ENCODE results near the gene CDC42EP2. TPM values are rescaled to one million over a fixed set of nuclear protein-coding genes. Genes with fewer than 3 reads are reported as not detected.
A peak's percentile ranks its signal among the peaks of the same experiment; 100 is the strongest.

CDC42EP2 gene
- total RNA-seq, 1 experiment from 2014 or later: 11.9 TPM

DNA sequence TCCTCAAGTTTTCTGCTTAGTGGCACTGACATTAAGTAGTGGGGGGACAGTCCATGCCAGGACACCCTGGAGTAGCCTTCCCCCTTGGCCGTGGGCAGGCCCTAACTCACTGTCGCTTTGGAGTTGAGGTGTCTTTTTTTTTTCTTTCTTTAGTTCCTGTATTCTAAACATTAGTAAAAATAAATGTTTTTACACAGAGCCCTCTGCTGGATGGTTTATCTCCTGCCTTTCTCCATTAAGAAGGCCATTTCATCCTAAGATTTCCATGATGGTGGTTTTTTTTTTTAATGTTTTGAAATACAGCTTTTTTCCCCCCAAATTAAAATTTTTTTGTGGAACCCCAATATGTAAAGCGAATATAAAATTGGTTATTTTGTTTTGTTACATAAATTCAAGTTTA lies 38.1 kb downstream of the CDC42EP2 start:
- Mint-ChIP-seq H3K9me3 (no peaks in the 10 kb centered on the region; a peak in 1 of 5 replicates), H3K4me3 (no peak overlapping the region), H3K36me3 (ENCODE audit: insufficient read depth in 1 of 3, low read depth in 3 of 3) (peaks cover 17 to 48% (median 43%) of the 10 kb centered on the region in 3 experiments; a peak in 6 of 7 replicates), H3K27ac (0 out of 7 replicates have a peak overlapping the region, but pooled peaks of 1 of the 3 experiments have one; percentile 9), H3K4me1 (peaks cover 10 to 12% of the 10 kb centered on the region in 2 experiments), H3K27me3 (ENCODE audit: low read depth) (peaks cover 27% of the 10 kb centered on the region)
- H4K5ac ChIP-seq (ENCODE audit: insufficient read length, low read depth, low read length): no peak overlapping the region
- H4K20me1 ChIP-seq (ENCODE audit: control insufficient read depth, insufficient read depth, insufficient read length): no peaks in the 10 kb centered on the region
- H3T11ph ChIP-seq (ENCODE audit: low read length): no peak overlapping the region
- no peak overlapping the region for H3K14ac ChIP-seq (ENCODE audit: insufficient read depth, low read length)
- H3K23ac ChIP-seq (ENCODE audit: insufficient read length, low read depth, low read length): no peak overlapping the region
- no peak overlapping the region for H2BK120ac ChIP-seq (ENCODE audit: low read depth, low read length, poor library complexity, severe bottlenecking)
- H4K8ac ChIP-seq (replicated peaks; ENCODE audit: insufficient read length, low read depth, low read length): no peak overlapping the region
- no peak overlapping the region for H2AFZ ChIP-seq (ENCODE audit: low read length)
- TF ChIP-seq, protein P1, sequence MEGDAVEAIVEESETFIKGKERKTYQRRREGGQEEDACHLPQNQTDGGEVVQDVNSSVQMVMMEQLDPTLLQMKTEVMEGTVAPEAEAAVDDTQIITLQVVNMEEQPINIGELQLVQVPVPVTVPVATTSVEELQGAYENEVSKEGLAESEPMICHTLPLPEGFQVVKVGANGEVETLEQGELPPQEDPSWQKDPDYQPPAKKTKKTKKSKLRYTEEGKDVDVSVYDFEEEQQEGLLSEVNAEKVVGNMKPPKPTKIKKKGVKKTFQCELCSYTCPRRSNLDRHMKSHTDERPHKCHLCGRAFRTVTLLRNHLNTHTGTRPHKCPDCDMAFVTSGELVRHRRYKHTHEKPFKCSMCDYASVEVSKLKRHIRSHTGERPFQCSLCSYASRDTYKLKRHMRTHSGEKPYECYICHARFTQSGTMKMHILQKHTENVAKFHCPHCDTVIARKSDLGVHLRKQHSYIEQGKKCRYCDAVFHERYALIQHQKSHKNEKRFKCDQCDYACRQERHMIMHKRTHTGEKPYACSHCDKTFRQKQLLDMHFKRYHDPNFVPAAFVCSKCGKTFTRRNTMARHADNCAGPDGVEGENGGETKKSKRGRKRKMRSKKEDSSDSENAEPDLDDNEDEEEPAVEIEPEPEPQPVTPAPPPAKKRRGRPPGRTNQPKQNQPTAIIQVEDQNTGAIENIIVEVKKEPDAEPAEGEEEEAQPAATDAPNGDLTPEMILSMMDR (conservative IDR thresholded peaks at IDR 0.05): peak; percentile 46
- H3K9me3 ChIP-seq (ENCODE audit: control insufficient read depth, low read depth, low read length): no peaks in the 10 kb centered on the region
- no peak overlapping the region for H2AK5ac ChIP-seq (ENCODE audit: insufficient read length, low read length)
- WGBS (ENCODE audit: extremely low coverage, insufficient read length, low lambda C conversion rate): no CpG with 5 or more reads among the region's 3 CpGs
- H2BK20ac ChIP-seq (ENCODE audit: low read depth, low read length, poor library complexity, severe bottlenecking): no peak overlapping the region
- H3K9ac ChIP-seq (ENCODE audit: extremely low read depth, insufficient read length, low read length): no peak overlapping the region
- no peak for DNase-seq
- no peaks in the 10 kb centered on the region for H3K79me2 ChIP-seq (ENCODE audit: insufficient read depth, low read length)
- peaks cover 18% of the 10 kb centered on the region for H3K23me2 ChIP-seq (ENCODE audit: insufficient read length, low read depth, low read length, poor library complexity, severe bottlenecking)
- H2BK15ac ChIP-seq (ENCODE audit: low read depth, low read length): no peak overlapping the region
- H4K91ac ChIP-seq (ENCODE audit: insufficient read length, low read depth, low read length): no peak overlapping the region
- H3K79me1 ChIP-seq (ENCODE audit: insufficient read depth, low read depth, low read length, poor library complexity, severe bottlenecking): no peaks in the 10 kb centered on the region
- H3K4ac ChIP-seq (ENCODE audit: low read depth, low read length): no peak overlapping the region
- peaks cover 2% of the 10 kb centered on the region; the same call in 1 of the 2 replicates for H3K27me3 ChIP-seq (ENCODE audit: insufficient read depth, low read length)
- no peak overlapping the region for H3K18ac ChIP-seq (ENCODE audit: insufficient read length, low read depth, low read length)
- H3K27ac ChIP-seq (ENCODE audit: insufficient read length, low read depth, low read length): no peak overlapping the region
- no peak overlapping the region for H3K56ac ChIP-seq (ENCODE audit: insufficient read length, low read depth, low read length)
- no peak overlapping the region for H2BK5ac ChIP-seq (ENCODE audit: insufficient read length, low read length)
- H3K4me1 ChIP-seq (ENCODE audit: insufficient read depth, low read length): no peaks in the 10 kb centered on the region
- H3K4me2 ChIP-seq (ENCODE audit: insufficient read depth, insufficient read length, low read length): no peak overlapping the region
- no peak overlapping the region for H2BK12ac ChIP-seq (ENCODE audit: insufficient read length, low read depth, low read length)

Data from H9 (cell line).